ENCODE results near the gene TNIK.

DNA sequence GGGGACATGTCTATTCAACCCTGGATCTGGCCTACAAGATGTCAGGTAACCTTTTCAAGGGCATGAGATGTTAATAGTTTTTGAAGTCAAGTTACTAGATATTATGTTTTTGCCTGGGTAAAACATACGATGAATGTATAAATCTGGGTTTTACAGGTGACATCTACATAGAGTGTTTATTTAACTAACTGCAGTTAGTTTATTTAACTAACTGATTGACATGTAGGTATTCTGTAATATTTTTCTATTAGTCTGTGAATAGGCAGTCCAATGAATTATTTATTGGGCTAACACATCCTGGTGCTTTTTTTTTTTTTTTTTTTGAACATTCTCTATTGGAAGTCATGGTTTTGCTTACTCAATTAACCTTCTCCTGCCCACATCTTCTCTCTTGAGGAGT, 38.7 kb upstream of the TNIK start:
- TF ChIP-seq POLR2A (IDR thresholded peaks at IDR 0.05): no peak
- TF ChIP-seq, protein P1, sequence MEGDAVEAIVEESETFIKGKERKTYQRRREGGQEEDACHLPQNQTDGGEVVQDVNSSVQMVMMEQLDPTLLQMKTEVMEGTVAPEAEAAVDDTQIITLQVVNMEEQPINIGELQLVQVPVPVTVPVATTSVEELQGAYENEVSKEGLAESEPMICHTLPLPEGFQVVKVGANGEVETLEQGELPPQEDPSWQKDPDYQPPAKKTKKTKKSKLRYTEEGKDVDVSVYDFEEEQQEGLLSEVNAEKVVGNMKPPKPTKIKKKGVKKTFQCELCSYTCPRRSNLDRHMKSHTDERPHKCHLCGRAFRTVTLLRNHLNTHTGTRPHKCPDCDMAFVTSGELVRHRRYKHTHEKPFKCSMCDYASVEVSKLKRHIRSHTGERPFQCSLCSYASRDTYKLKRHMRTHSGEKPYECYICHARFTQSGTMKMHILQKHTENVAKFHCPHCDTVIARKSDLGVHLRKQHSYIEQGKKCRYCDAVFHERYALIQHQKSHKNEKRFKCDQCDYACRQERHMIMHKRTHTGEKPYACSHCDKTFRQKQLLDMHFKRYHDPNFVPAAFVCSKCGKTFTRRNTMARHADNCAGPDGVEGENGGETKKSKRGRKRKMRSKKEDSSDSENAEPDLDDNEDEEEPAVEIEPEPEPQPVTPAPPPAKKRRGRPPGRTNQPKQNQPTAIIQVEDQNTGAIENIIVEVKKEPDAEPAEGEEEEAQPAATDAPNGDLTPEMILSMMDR (IDR thresholded peaks at IDR 0.05): no peak

Data from stomach (tissue), 4 donors.